ENCODE measurements around the gene DPF3.

DNA sequence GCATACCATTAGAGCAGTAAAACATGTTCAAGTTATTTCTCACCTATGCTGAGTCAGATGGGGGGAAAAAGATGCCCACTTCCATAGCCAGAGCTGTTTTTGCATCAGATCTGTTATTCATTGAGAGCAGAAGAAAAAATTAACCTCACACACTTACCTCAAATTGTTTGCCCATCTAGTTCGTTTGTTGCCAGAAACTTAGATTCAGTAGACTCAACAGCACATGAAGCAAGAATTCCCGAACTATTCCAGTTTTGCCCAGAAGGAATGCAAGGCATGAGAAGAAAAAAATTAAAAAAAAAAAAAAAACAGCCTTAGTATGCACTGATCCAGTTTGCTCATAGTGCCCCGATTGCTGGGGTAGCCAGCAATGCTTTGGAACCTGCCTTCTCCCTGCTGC lies 12.4 kb upstream of the DPF3 start:
- TF ChIP-seq POLR2A (IDR thresholded peaks at IDR 0.05) (no peak), POLR2AphosphoS5 (IDR thresholded peaks at IDR 0.05) (no peak), EP300 (IDR thresholded peaks at IDR 0.05) (no peak)
- TF ChIP-seq, protein P1, sequence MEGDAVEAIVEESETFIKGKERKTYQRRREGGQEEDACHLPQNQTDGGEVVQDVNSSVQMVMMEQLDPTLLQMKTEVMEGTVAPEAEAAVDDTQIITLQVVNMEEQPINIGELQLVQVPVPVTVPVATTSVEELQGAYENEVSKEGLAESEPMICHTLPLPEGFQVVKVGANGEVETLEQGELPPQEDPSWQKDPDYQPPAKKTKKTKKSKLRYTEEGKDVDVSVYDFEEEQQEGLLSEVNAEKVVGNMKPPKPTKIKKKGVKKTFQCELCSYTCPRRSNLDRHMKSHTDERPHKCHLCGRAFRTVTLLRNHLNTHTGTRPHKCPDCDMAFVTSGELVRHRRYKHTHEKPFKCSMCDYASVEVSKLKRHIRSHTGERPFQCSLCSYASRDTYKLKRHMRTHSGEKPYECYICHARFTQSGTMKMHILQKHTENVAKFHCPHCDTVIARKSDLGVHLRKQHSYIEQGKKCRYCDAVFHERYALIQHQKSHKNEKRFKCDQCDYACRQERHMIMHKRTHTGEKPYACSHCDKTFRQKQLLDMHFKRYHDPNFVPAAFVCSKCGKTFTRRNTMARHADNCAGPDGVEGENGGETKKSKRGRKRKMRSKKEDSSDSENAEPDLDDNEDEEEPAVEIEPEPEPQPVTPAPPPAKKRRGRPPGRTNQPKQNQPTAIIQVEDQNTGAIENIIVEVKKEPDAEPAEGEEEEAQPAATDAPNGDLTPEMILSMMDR (IDR thresholded peaks at IDR 0.05): no peak

All from suprapubic skin (tissue), 4 donors.